GM18505 (cell line): ENCODE data around the gene HLCS.

ENCODE experiments used
- ATAC-seq: cut with Tn5 transposase; IDR thresholded peaks from one replicate; pipeline ENCODE4 v1.9.1; 2021; ENCODE audit not compliant: unreplicated experiment
- POLR2A ChIP-seq: IDR thresholded peaks from 4 replicates; pipeline ENCODE4 v1.6.1; 2011; ENCODE audit warnings: borderline replicate concordance; ENCODE audit not compliant: insufficient read depth, insufficient read length; ENCODE audit errors: extremely low read depth

HLCS gene

DNA sequence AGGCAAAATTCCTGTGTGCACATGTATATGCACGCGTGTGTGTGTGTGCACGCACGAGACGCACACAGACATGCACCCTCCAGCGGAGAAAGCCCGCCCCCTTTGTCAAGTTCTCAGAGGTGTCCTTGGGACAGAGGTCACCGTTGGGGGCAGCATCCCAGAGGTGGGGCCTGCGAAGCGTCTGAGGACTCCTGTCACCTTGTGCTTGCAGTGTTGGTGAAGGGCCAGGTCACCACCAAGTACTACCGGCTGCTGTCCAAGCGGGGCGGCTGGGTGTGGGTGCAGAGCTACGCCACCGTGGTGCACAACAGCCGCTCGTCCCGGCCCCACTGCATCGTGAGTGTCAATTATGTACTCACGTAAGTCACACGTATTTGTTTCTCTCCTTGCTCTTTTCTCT lies 225.0 kb downstream of the HLCS start:
- TF ChIP-seq POLR2A: no peak

GRCh38 chr21:36738489-36739126 lies 227.9 kb downstream of the HLCS start:
- no peak for TF ChIP-seq POLR2A
- no peak for ATAC-seq

More for the DNA sequence above, 225.0 kb downstream of the HLCS start:
- ATAC-seq: no peak

- no peak for ATAC-seq
- TF ChIP-seq POLR2A: no peak
Observed at GRCh38 chr21:36735724-36736320, 230.6 kb downstream of the HLCS start.

- no peak for ATAC-seq
- TF ChIP-seq POLR2A: no peak
Observed at GRCh38 chr21:36735201-36735515, 231.3 kb downstream of the HLCS start.

GRCh38 chr21:36734367-36735200 lies 231.9 kb downstream of the HLCS start:
- no peak for ATAC-seq
- TF ChIP-seq POLR2A: no peak

DNA sequence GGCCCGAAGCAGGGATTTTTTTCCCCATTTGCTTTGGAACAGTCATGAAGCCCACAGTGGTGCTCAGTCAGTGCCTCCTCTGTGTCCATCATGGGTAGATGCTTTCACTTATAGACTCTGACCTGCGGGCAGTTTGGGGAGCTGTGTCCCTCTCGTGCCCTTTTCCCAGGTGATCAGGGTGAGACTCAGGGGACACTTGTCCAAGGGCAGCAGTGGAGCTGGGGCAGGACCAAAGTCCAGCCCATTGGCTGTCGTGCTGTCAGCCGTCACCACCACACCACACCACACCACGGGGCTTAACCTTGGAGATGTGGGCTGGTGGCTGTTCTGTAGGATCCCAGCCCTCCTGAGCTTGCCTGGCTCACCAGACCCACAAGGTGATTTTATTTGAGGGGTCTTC lies 232.6 kb downstream of the HLCS start:
- ATAC-seq: no peak
- no peak for TF ChIP-seq POLR2A

GRCh38 chr21:36732761-36733160 lies 233.7 kb downstream of the HLCS start:
- no peak for TF ChIP-seq POLR2A
- ATAC-seq: no peak

- no peak for ATAC-seq
Observed at GRCh38 chr21:36732217-36732616, 234.3 kb downstream of the HLCS start.

DNA sequence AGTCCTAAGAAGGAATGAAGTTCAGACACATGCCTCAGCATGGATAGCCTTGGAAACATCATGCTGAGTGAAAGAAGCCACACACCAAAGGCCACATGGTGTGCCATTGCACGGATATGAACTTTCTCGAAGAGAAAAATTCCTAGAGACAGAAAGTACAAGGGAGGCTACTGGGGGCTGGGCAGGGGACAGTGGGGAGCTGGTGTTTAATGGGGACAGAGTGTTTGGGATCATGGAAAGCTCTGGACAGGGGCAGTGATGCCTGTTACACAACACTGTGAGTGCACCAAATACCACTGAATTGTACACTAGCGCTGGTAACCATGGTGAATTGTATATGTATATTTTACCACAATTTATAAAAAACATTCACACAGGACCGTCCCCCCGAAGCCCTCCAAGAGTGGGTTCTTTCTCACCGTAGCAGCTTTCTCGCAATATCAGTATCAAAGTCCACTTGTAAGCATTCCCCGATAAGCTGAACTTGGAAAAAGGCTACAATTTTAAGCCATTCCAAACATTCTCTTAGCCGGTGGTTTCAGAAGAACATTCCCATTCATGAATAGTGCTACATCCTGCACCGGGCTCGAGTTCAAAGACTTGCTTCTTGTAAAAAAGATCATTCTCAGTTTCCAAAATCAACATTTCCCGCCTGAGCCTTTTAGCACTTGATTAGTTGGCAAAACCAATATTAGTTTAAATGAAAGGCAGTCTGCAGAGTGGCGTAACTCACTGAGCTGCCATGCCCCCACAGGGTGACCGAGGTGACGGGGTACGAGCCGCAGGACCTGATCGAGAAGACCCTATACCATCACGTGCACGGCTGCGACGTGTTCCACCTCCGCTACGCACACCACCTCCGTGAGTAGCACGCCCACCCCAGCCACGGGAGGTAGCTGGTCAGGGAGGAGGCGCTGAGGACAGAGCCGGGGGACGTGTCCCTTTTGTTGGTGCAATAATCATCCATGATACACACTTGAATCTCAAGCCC lies 235.9 kb downstream of the HLCS start:
- no peak for ATAC-seq

More at GRCh38 chr21:36732217-36732616, 234.3 kb downstream of the HLCS start:
- TF ChIP-seq POLR2A: no peak

GRCh38 chr21:36729310-36729970 lies 237.0 kb downstream of the HLCS start:
- no peak for TF ChIP-seq POLR2A
- ATAC-seq: no peak

More for the DNA sequence above, 235.9 kb downstream of the HLCS start:
- no peak for TF ChIP-seq POLR2A

DNA sequence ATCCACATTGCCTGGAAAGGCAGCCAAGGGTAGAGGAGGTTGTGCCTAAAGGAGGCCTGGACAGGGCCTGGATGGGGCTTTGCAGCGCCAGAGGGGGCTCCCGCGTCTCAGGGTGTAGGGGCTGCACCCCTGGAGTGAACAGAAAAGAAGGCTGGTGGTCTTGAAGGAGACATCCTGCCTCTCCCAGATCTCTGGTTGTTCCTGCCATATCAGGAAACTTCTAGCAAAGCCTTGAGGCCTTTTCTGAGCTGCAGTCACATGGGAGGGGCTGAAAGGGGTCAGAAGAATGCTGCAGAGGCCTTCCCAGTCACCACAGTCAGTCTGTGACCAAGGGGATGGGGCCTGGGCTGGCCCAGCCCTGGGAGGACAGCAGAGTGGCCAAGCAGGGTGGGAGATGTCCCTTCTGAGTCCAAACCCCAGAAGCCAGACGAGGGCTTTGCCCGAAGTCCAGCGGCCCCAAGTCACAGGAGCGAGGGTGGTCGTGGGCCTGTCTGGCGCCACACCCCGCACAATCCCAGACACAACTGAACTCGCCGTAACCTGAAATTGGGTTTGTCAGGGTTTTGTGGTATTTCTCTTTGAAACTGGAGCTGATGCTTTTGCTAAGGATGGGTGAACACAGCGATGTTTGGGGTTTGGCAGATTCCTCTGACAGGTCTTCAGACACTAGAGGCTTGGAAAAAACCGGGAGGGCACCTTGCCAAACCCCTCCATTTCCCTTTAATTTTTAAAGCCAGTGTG lies 237.9 kb downstream of the HLCS start:
- no peak for TF ChIP-seq POLR2A

GRCh38 chr21:36727866-36728265 lies 238.6 kb downstream of the HLCS start:
- TF ChIP-seq POLR2A: no peak
- no peak for ATAC-seq

More for the DNA sequence above, 237.9 kb downstream of the HLCS start:
- no peak for ATAC-seq
